GM18907 (cell line): ENCODE measurements around the gene QPRT.
A peak's percentile ranks its signal among the peaks of the same experiment; 100 is the strongest.
"Not testable (repeated sequence)": the region's sequence is repeated elsewhere in the genome, so short reads cannot be mapped to it uniquely, and the experiment has no call there.

Source experiments
- ATAC-seq: cut with Tn5 transposase; IDR thresholded peaks from one replicate; pipeline ENCODE4 v1.9.1; 2021; ENCODE audit warnings: mild to moderate bottlenecking, moderate library complexity; ENCODE audit not compliant: unreplicated experiment

QPRT gene

GRCh38 chr16:29678691-29679267 is at the start of gene QPRT:
Gene QPRT (plus strand): TSS chr16:29679180. CDS start chr16:29679198, 18 bp downstream.
- ATAC-seq: no peak

- not testable (repeated sequence) for ATAC-seq
Observed at GRCh38 chr16:29629318-29629717, 49.7 kb upstream of the QPRT start.

- not testable (repeated sequence) for ATAC-seq
Observed at GRCh38 chr16:29631658-29632057, 47.3 kb upstream of the QPRT start.

- ATAC-seq: not testable (repeated sequence)
Observed at GRCh38 chr16:29635902-29636301, 43.1 kb upstream of the QPRT start.

- ATAC-seq: not testable (repeated sequence)
Observed at GRCh38 chr16:29636368-29636767, 42.6 kb upstream of the QPRT start.

GRCh38 chr16:29638751-29639150 is 40.2 kb upstream of the QPRT start:
- not testable (repeated sequence) for ATAC-seq

- ATAC-seq: no peak
Observed at GRCh38 chr16:29641561-29641960, 37.4 kb upstream of the QPRT start.

- ATAC-seq: no peak
Observed at GRCh38 chr16:29643596-29643995, 35.4 kb upstream of the QPRT start.

GRCh38 chr16:29644338-29644857 is 34.6 kb upstream of the QPRT start:
- ATAC-seq: peak; percentile 63

- peak; percentile 33 for ATAC-seq
Observed at GRCh38 chr16:29644973-29645693, 33.8 kb upstream of the QPRT start.

GRCh38 chr16:29645694-29646187 is 33.2 kb upstream of the QPRT start:
- peak; percentile 44 for ATAC-seq

- ATAC-seq: no peak
Observed at GRCh38 chr16:29646947-29647346, 32.0 kb upstream of the QPRT start.

GRCh38 chr16:29649588-29650494 is 29.1 kb upstream of the QPRT start:
- ATAC-seq: no peak

GRCh38 chr16:29650771-29651170 is 28.2 kb upstream of the QPRT start:
- ATAC-seq: no peak

GRCh38 chr16:29651774-29652349 is 27.1 kb upstream of the QPRT start:
- ATAC-seq: no peak

- peak; percentile 54 for ATAC-seq
Observed at GRCh38 chr16:29653471-29653870, 25.5 kb upstream of the QPRT start.

GRCh38 chr16:29653890-29654289 is 25.1 kb upstream of the QPRT start:
- not testable (repeated sequence) for ATAC-seq

GRCh38 chr16:29656688-29657523 is 22.1 kb upstream of the QPRT start:
- ATAC-seq: no peak

GRCh38 chr16:29658705-29659104 is 20.3 kb upstream of the QPRT start:
- ATAC-seq: no peak
